SKM-1 treated with dmso at 0.1 percent for 144 hours (cell line): ENCODE data around the gene PITRM1.

Experiments
- DNase-seq: peaks from one replicate; lab custom pipeline; 2025; ENCODE audit not compliant: unreplicated experiment; lab: John Stamatoyannopoulos, UW

Gene PITRM1

DNA sequence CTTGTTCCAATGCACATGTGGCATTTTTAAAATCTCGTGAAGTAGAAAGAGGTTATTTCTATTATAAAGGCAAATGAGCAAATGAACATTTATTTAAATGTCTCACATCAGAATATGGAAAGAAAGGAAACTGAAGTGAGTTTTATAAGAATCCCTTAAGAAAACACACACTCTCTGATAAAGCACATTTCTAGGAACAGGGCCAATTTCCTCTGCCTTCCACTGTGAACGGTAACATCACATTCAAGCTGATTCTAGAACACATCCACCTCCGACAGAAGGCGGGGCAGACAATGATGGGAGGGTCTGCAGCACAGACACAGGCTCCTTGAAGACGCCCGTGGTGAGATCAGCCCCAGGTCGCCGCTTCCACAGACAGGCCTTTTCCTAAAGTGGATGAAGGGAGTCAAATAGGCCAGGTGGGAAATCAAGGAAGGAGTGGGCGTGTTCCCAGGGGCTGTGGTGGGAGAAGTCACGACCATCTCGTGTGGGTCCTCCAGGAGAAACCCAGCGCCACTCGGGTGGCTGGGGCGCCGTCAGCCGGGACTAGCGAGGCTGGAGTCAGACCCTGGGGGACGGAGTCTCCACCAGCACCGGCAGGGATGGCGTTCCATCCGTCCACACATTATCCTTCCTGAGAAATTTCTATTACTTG is 31.1 kb downstream of the PITRM1 start:
- no peak for DNase-seq

GRCh38 chr10:3140280-3140679 is 32.3 kb downstream of the PITRM1 start:
- DNase-seq = no peak

- no peak for DNase-seq
These were observed 33.2 kb downstream of the PITRM1 start for GRCh38 chr10:3139216-3139910.

DNA sequence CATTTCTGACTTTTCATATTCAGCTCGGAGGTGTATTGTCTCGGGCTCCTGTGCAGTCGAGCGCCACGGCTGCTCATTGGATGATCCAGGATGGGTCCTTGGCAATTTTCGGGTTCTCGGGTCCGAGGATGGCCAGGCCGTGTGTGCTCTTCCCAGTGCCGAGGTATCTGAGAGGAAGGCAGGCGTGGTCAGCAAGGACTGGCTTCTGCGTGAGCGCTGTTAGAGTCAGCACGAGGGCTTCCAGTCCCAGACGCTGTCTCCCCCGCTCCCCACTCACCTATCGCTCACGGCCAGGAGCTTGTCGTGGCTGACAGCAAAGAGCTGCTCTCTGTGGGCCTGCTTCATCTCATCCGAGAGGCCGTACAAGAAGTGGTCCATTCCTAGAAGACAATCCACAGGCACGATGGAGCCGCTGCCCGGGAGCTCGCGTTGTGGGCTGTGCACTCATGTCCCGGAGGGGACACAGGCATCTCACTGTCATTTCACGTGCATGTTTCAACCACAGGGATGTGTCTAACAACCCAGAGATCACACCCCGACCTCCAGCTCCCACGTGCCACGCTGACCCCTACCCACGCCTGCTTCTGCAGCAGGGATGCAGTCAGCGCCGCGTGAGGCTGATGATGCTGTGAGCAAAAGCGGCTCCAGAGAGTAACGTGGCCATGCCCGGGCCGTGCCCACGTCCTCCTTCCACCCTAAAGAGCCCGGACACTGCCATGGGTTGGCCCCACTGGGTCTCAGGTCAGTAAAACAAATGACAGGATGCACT is 34.4 kb downstream of the PITRM1 start:
- DNase-seq = no peak

GRCh38 chr10:3136763-3137611 is 35.6 kb downstream of the PITRM1 start:
- no peak for DNase-seq

DNA sequence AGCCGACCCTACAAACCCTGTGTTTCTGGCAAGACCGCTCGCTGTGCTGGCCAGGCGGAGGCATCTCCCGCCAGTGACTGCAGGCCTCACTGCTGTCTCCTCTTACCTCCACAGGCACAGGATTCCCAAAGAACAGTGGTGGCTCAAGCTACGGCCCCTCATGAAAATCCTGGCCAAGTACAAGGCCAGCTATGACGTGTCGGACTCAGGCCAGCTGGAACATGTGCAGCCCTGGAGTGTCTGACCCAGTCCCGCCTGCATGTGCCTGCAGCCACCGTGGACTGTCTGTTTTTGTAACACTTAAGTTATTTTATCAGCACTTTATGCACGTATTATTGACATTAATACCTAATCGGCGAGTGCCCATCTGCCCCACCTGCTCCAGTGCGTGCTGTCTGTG is 36.2 kb downstream of the PITRM1 start:
- no peak for DNase-seq

GRCh38 chr10:3135006-3135405 is 37.6 kb downstream of the PITRM1 start:
- no peak for DNase-seq

- no peak for DNase-seq
These were observed 38.6 kb downstream of the PITRM1 start for GRCh38 chr10:3133948-3134347.

DNA sequence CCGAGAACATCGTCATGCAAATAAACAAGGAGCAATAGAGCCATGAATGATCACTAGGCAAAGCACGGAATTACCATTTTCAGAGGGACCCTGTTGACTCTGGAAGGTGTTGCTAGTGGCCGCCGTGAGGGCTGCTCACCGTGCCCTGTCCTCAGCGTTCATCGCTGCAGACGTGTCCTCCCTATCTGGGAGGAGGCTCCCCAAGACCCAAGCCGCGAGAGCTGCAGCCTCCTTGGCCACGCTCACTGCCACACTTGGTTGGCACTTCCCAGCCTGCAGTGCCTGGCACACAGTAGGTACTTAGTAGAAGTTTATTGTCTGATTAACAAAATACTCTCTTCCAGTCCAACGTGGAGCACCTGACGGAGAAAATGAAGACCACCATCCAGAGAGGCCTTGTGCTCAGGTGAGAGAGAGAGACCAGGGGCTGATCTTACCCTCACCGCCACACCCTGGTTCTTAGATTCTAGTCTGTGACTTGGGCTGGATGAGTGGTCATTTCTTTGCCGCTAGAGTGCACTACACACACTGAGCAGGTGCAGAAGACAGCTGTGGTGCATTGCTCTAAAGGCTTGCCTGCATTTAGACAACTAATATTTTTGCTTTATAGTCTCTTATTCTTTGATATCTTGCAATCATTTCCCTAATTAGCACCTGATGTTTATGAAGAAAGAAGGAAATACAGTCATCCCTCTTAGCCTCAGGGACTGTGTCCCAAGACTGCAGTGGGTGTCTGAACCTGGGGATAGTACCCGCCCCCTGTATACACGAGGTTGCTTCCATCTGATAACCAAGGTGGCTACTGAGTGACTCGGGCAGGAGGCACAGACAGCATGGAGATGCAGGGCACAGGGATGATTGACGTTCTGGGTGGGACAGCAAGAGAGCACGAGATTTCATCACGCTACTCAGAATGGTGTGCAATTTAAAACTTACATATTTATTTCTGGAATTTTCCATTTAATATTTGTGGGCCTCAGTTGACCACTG is 40.3 kb downstream of the PITRM1 start:
- DNase-seq = no peak

- no peak for DNase-seq
These were observed 41.5 kb downstream of the PITRM1 start for GRCh38 chr10:3131098-3131497.

- no peak for DNase-seq
These were observed 42.8 kb downstream of the PITRM1 start for GRCh38 chr10:3129581-3130340.

- DNase-seq = no peak
These were observed 44.0 kb downstream of the PITRM1 start for GRCh38 chr10:3128379-3129130.

DNA sequence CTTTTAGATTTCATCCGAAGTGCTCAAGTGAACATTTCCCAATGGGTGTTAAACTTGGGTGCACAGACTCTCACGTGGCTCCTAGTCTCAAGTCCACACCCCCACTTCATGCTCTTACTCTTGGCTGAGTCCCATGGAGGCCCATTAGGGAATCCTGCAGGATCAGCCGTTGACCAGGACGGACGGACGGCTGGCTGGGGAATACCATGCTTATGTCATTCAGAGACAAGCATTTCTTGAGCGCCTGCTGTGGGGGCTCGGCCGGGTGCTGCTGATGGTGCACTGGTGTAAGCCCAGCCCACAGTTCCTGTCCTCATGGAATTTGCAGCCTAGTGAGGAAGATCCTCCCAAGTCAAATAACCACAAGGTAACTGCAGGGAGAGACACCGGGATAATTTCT is 44.7 kb downstream of the PITRM1 start:
- DNase-seq = no peak

DNA sequence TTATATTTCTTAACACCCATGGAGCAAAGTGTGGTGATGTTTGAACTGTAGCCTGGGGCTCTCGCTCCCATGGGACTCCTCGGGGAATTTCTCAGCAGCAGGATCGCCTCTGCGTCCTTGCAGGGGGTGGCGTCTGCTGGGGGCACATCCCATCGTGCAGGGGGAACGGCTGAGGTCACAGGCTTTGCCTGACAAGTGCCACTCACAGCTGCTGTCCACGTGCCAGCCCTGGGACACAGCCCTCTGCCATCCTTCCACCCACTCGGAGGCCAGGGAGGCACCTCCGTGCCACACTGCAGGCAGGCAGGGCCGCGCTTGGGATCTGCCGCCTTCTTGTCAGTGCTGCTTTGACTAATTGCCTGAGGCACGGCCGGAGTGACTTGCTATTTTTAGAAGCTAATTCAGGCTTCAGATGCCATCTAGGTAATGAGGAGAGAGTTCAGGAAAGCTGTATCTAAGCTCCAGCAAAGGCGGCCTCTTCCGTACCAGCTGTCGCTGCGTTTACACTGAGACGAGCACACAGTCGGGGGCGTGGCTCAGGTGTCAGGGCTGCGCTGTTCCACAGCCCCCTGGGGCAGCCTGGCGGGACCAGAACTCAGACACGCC is 45.7 kb downstream of the PITRM1 start:
- DNase-seq = no peak

DNA sequence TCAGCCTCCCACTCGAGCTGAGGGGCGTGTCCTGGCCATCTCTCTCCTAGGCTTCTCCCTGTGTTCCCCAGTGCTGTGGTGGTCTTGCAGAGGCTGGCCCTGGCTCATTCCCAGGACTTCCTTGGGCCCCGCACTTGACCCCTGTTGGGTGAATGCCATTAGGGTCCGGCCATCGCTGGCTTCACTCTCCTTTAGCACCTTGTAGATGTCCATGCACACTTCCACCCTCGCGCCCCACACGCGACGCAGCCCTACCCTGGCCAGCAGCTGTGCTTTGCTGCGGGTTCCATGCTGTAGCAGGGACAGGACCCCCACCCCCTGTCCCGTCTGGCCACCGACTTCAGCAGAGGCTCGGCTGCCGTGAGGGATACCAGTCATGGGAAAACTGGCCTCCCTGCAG is 46.3 kb downstream of the PITRM1 start:
- no peak for DNase-seq

DNA sequence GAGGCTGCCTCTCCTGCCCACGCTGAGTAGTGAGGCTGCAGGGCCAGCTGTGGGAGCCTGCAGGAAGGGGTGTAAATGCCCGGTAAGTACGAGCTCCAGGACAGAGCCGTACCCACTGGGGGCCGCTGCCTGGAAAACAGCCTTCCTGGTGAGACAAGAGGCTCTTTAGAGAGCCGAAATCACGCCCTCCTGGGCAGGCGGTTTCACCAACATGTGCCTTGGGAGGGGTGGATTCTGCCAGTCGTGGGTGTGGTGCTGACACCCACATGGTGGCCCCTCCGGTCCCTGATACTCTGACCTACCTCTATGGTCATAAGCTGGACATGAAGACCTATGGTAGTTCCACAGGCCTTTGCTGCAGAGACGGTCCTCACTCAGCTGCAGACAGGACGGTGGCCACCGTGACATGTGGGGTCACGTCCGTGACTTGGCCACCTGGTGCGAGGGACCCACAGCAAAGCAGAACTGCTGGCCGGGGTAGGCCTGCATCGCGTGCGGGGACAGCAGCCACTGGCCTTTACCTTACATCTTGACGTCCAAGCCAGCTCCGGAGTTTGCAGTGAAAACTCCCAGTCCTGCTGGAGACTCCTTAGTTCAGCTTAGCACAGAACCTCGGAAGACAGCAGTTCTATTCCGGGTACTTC is 46.9 kb downstream of the PITRM1 start:
- no peak for DNase-seq

GRCh38 chr10:3124412-3125175 is 48.0 kb downstream of the PITRM1 start:
- no peak for DNase-seq
